ENCODE measurements around the gene TEX48.

Gene TEX48

GRCh38 chr9:114666851-114667250 is 15.1 kb downstream of the TEX48 start:
- H3K4me3 ChIP-seq (ENCODE audit: severe bottlenecking), result no peak overlapping the region
- no peak for TF ChIP-seq CTCF (IDR thresholded peaks at IDR 0.05; ENCODE audit: poor library complexity, severe bottlenecking)
- no peak overlapping the region for H3K27ac ChIP-seq (ENCODE audit: poor library complexity, severe bottlenecking)
- H3K9me3 ChIP-seq (ENCODE audit: severe bottlenecking), result no peaks in the 10 kb centered on the region
- ATAC-seq (ENCODE audit: low read depth) (no peak), DNase-seq (ENCODE audit: low spot score) (no peak)
- no peaks in the 10 kb centered on the region for H3K27me3 ChIP-seq (ENCODE audit: insufficient read depth, poor library complexity, severe bottlenecking)
- H3K36me3 ChIP-seq (ENCODE audit: low read depth), result no peaks in the 10 kb centered on the region
- H3K4me1 ChIP-seq (ENCODE audit: insufficient read depth, poor library complexity, severe bottlenecking), result no peaks in the 10 kb centered on the region

- Histone ChIP-seq H3K27me3 (ENCODE audit: insufficient read depth, poor library complexity, severe bottlenecking) (no peaks in the 10 kb centered on the region), H3K9me3 (ENCODE audit: severe bottlenecking) (no peaks in the 10 kb centered on the region), H3K4me3 (ENCODE audit: severe bottlenecking) (no peak overlapping the region), H3K27ac (ENCODE audit: poor library complexity, severe bottlenecking) (no peak overlapping the region), H3K36me3 (ENCODE audit: low read depth) (no peaks in the 10 kb centered on the region), H3K4me1 (ENCODE audit: insufficient read depth, poor library complexity, severe bottlenecking) (no peaks in the 10 kb centered on the region)
- DNase-seq (ENCODE audit: low spot score) (no peak), ATAC-seq (ENCODE audit: low read depth) (no peak)
- no peak for TF ChIP-seq CTCF (IDR thresholded peaks at IDR 0.05; ENCODE audit: poor library complexity, severe bottlenecking)
Measured at GRCh38 chr9:114666401-114666800, 15.6 kb downstream of the TEX48 start.

GRCh38 chr9:114664181-114664580 is 17.8 kb downstream of the TEX48 start:
- H3K4me3 ChIP-seq (ENCODE audit: severe bottlenecking), result no peak overlapping the region
- H3K4me1 ChIP-seq (ENCODE audit: insufficient read depth, poor library complexity, severe bottlenecking), result peaks cover 3% of the 10 kb centered on the region
- H3K27ac ChIP-seq (ENCODE audit: poor library complexity, severe bottlenecking), result no peak overlapping the region
- DNase-seq (ENCODE audit: low spot score) (no peak), ATAC-seq (ENCODE audit: low read depth) (no peak)
- no peak for TF ChIP-seq CTCF (IDR thresholded peaks at IDR 0.05; ENCODE audit: poor library complexity, severe bottlenecking)
- no peaks in the 10 kb centered on the region for H3K36me3 ChIP-seq (ENCODE audit: low read depth)
- no peaks in the 10 kb centered on the region for H3K9me3 ChIP-seq (ENCODE audit: severe bottlenecking)
- no peaks in the 10 kb centered on the region for H3K27me3 ChIP-seq (ENCODE audit: insufficient read depth, poor library complexity, severe bottlenecking)

DNA sequence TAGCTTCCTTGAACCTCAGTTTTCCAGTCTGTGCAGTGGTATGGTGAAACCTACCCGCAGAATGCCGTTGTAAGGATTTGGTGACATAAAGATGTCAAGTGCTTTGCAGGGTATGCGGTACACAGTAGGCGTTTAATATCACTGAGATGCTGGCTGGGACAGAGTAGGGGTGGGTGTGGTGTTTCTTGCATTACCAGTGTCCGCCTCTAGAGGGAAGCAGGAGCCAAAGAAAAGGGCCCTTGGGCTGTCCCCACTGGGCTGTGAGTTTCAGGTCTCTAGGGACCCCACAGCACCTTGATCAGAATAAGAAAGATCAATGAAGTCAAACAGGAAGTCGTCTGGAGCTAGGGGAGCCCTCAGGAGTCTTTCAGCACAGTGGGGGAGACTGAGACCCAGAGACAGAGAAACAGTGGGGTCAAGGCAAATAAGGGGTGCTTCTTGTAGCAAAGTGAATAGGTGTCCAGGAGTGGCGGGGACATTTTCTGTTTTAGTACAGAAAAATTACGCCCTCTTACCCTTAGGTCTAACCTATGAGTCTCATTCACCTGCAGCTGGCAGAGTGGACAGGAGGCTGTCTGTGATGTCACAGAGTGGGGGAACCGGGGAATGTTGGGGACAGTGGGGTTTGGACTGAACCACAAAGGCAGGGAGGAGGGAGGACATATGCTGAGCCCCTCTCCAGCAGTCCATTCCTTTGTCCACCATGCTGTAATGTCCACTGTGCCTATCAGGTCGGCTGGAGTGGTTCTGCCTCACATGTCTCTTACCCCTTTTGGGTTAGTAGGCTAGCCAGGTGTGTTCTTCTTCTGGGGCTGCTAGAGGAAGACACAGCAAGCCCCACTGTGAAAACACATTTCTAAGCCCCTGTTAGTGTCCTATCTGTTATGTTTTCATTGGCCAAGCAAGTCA is 19.7 kb downstream of the TEX48 start:
- Histone ChIP-seq H3K36me3 (ENCODE audit: low read depth) (no peaks in the 10 kb centered on the region), H3K4me3 (ENCODE audit: severe bottlenecking) (no peak overlapping the region), H3K27ac (ENCODE audit: poor library complexity, severe bottlenecking) (no peak overlapping the region), H3K4me1 (ENCODE audit: insufficient read depth, poor library complexity, severe bottlenecking) (peaks cover 3% of the 10 kb centered on the region), H3K27me3 (ENCODE audit: insufficient read depth, poor library complexity, severe bottlenecking) (no peaks in the 10 kb centered on the region), H3K9me3 (ENCODE audit: severe bottlenecking) (no peaks in the 10 kb centered on the region)
- DNase-seq (ENCODE audit: low spot score) (no peak), ATAC-seq (ENCODE audit: low read depth) (peak; percentile 77)
- peak; percentile 90 for TF ChIP-seq CTCF (IDR thresholded peaks at IDR 0.05; ENCODE audit: poor library complexity, severe bottlenecking)

DNA sequence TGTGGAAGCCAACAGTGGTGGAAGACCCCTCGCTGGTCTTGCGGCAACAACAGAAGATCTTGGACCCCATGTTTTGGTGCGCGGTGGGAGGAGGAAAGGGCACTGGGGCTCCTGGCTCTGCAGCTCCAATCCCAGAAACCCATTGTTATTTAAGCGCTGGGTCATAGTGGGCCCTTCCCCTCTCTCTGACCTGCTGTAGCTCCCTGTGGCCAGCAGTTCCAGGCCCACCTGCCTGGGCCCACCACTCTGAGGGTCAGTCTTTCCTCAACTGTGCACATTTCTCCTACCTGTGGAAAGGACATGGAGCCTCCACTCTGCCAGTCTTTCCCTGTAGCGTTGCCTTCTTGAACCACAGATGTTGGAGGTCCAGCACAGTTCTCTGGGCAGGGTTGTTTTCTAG is 24.3 kb downstream of the TEX48 start, which contains the start of gene TEX53:
Gene TEX53, minus strand, starts transcription at position 101 of the 400 bp plus-strand sequence. Its CDS starts 31 bp downstream, at position 70.
- Histone ChIP-seq H3K9me3 (ENCODE audit: severe bottlenecking) (no peaks in the 10 kb centered on the region), H3K4me3 (ENCODE audit: severe bottlenecking) (no peak within 1 kb of the TSS), H3K27me3 (ENCODE audit: insufficient read depth, poor library complexity, severe bottlenecking) (no peaks in the 10 kb centered on the region), H3K4me1 (ENCODE audit: insufficient read depth, poor library complexity, severe bottlenecking) (peaks cover 3% of the 10 kb centered on the region), H3K36me3 (ENCODE audit: low read depth) (no peaks in the 10 kb centered on the region), H3K27ac (ENCODE audit: poor library complexity, severe bottlenecking) (no peak within 1 kb of the TSS)
- ATAC-seq (ENCODE audit: low read depth) (no peak), DNase-seq (ENCODE audit: low spot score) (no peak)
- no peak for TF ChIP-seq CTCF (IDR thresholded peaks at IDR 0.05; ENCODE audit: poor library complexity, severe bottlenecking)
